GM12865 (cell line): Measurements from ENCODE around the gene MYO1H.

Source experiments
- DNase-seq: peaks from one replicate; pipeline ENCODE4 v3.0.0; 2010; ENCODE audit warnings: low read depth
- H3K4me3 ChIP-seq: 2 replicates; pipeline ENCODE4 v1.5.1; 2011; ENCODE audit warnings: mild to moderate bottlenecking, low read depth, low read length, control low read depth
- TF ChIP-seq, protein P1 (sequence below): IDR thresholded peaks from 2 replicates; pipeline ENCODE4 v1.5.1; 2011; ENCODE audit warnings: low read length, control low read depth, low read depth, inconsistent platforms; ENCODE audit not compliant: insufficient read depth; ENCODE audit errors: missing control alignments

Gene MYO1H

DNA sequence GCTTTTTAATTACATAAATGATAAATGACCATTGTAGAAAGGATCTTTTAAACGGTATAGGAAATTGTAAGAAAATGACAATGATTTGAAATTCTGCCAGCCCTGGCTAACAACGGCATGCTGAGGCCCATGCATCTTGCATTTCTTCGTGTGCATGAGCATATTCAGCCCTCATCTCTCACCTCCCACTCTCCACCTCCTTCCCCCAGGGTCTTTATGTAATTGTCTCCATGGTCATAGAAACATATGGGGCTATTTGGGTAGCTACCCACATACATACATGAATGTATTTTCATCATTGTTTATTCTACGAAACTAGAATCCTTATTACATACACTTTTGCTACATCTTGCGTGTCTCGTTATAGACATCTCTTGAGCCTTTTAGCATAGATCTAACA, 4.5 kb downstream of the MYO1H start:
- no peak for DNase-seq
- TF ChIP-seq, protein P1, sequence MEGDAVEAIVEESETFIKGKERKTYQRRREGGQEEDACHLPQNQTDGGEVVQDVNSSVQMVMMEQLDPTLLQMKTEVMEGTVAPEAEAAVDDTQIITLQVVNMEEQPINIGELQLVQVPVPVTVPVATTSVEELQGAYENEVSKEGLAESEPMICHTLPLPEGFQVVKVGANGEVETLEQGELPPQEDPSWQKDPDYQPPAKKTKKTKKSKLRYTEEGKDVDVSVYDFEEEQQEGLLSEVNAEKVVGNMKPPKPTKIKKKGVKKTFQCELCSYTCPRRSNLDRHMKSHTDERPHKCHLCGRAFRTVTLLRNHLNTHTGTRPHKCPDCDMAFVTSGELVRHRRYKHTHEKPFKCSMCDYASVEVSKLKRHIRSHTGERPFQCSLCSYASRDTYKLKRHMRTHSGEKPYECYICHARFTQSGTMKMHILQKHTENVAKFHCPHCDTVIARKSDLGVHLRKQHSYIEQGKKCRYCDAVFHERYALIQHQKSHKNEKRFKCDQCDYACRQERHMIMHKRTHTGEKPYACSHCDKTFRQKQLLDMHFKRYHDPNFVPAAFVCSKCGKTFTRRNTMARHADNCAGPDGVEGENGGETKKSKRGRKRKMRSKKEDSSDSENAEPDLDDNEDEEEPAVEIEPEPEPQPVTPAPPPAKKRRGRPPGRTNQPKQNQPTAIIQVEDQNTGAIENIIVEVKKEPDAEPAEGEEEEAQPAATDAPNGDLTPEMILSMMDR: no peak
- H3K4me3 ChIP-seq: no peak overlapping the region

DNA sequence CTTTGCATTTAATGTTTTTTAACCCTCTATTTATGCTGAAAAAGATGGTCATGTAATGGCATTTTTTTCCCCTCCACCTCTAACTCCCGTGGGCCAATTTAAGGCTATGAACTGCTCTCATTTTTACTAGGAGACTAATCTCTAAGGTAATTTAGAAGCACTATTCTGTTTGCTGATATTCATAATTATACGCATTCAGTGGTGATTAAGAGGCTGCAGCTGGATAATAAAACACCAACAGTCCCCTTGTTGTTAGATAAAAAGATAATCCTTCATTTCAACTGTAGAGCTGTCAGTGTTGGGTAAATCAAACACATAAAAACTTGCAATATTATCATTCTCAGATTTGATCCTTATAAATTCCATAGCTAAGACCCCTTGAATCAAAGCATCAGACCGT, 8.9 kb downstream of the MYO1H start:
- TF ChIP-seq, protein P1: no peak
- DNase-seq: no peak
- no peak overlapping the region for H3K4me3 ChIP-seq

DNA sequence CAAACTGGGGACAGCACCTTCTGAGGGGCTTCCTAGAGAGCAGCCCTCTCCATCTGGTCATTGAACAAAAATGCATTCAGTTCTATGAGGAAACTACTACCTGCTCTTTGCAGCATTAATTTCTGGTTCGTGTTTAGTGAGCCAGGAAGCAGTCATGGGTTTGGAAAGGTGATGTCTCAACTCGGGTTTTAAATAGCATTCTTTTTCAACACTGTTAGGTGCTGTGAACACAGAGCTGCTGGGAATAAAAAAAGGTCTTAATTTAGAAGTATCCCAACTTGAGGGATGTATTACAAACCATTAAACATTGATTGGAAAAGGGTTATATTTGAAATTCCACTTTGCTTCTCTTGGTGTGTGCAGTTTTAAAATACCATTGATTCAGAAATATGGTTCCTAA, 9.3 kb downstream of the MYO1H start:
- no peak for DNase-seq
- TF ChIP-seq, protein P1: no peak
- no peak overlapping the region for H3K4me3 ChIP-seq

DNA sequence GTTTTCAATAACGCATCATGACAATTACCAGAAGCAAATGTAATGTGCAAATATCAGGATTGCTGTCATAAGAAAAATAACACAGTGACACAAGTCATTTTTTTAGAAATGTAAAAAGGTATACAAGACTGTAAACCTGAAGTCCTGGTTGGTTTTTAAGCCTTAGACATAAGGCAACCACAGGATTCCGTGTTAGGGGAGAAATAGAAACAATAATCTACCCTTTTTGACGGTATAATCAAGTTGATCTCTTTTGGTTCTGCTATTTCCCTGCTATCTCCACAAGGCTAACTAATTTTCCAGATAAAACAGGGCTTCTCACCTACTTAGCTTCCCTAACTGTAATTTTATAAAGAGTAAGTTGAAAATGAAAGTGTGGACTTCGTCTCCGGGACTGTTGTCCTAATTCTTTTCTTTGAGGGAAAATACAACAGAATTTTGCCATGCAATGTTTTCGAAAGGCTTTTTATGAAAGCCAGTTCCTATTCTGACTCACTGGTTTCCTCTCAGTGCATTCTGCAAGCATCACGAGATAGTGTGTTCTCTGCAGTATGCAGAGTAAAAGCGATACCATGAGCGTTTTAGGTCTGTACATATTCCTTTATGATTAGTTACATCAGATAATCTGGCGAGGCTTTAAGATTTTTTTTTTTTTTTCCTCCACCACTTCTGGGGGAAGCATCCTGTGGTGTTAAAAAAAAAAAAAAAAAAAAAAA, 10.6 kb downstream of the MYO1H start:
- peak overlapping the region; percentile 48 for H3K4me3 ChIP-seq
- TF ChIP-seq, protein P1: no peak
- peak; percentile 82 for DNase-seq

DNA sequence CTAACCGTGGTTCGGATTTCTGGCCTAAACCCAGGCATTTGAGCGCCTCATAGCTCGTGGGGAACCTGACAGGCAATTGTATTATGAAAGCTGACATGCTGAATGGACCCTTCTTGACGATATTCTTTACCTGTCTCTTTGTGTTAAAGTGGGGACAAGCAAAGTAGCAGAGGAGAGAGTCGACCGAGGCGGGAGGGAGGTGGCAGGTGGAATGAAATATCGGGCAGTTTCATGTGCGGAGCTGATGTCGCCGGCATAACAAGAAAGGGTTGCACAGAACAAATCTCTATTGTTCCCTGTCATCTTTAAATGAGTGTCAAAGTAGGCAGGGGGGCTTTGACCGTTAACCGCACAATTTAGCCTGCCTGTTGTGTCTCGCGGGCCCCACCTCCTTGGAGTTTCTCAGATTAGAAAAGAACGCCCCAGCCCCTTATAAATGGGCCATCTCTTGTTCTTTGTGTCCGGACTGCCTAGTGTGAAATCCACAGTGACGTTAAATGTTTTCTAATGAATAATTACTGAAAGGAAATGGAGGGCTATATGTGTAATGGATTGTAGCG, 11.5 kb downstream of the MYO1H start:
- no peak for DNase-seq
- TF ChIP-seq, protein P1: no peak
- H3K4me3 ChIP-seq: no peak overlapping the region

DNA sequence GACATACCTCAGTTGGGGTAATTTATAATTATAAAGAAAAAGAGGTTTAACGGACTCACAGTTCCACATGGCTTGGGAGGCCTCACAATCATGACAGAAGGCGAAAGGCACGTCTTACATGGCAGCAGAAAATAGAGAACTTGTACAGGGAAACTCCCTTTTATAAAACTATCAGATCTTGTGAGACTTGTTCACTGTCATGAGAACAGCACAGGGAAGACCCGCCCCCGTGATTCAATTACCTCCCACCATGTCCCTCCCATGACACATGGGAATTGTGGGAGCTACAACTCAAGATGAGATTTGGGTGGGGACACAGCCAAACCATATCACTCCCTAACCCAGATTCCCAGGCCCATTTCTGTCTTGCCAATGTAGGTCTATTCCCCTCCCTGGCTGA, 22.1 kb downstream of the MYO1H start:
- no peak overlapping the region for H3K4me3 ChIP-seq
- TF ChIP-seq, protein P1: no peak
- no peak for DNase-seq
